ENCODE data around the gene GNL3.
A peak's percentile ranks its signal among the peaks of the same experiment; 100 is the strongest.

GNL3 gene

DNA sequence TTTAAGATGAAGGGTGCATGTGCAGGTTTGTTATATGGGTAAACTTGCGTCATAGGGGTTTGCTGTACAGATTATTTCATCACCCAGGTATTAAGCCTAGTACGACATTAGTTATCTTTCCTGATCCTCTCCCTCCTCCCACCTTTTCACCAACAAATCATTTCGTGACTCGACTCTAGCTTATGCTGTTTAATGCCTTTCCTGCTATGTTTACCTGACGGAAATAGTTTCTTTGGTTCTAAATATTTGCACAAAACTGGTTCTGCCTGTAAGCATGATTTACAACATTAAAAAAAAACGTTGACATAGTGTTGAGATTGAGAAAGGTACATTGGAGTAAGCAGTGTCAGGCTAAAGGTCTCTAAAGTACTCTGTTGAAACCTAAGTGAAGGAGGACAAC is 2.4 kb downstream of the GNL3 start:
- no peak for DNase-seq (ENCODE audit: low read depth)

DNA sequence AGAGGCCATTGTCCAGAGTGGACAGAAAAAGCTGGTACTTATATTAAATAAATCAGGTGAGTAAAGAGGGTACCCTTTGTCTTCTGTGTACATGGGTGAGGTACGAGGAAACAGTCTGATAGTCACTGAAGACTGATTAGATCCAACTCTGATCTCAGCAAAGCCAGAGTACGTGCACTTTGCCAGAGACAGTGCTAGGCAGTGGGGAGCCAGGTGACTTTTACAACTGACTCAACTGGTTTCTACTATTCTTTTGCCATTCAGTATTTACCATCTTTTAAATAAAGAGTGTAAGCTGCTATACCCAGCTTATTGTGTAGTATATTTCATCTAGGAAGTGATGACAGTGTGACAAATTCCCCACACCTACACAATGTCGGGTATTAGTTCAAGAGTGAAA is 3.3 kb downstream of the GNL3 start:
- no peak for DNase-seq (ENCODE audit: low read depth)

DNA sequence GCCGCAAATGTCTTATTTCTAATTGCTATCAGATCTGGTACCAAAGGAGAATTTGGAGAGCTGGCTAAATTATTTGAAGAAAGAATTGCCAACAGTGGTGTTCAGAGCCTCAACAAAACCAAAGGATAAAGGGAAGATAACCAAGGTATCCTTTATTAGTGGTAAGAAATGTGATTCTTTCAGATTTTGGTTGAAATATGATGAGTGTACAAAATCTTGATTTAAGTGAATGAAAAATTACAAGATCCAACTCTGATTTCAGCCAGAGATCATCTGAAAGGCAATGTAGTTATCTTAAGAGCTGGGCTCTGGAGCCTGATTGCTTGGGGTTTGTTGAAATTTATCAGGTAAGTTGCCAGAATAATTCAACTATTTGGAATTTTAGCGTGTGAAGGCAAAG is 4.7 kb downstream of the GNL3 start:
- no peak for DNase-seq (ENCODE audit: low read depth)

DNA sequence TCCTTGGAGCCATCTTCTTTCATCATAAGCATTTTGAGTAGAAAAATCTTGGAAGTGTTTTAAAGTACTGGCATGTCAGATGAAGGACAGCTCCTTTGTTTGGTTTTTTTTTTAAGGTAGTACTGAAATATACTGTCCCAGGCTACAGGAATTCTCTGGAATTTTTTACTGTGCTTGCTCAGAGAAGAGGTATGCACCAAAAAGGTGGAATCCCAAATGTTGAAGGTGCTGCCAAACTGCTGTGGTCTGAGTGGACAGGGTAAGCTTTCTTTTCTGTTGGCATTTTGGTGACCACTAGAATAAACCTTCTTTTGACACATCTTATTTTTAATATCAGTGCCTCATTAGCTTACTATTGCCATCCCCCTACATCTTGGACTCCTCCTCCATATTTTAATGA is 7.2 kb downstream of the GNL3 start:
- no peak for DNase-seq (ENCODE audit: low read depth)

DNA sequence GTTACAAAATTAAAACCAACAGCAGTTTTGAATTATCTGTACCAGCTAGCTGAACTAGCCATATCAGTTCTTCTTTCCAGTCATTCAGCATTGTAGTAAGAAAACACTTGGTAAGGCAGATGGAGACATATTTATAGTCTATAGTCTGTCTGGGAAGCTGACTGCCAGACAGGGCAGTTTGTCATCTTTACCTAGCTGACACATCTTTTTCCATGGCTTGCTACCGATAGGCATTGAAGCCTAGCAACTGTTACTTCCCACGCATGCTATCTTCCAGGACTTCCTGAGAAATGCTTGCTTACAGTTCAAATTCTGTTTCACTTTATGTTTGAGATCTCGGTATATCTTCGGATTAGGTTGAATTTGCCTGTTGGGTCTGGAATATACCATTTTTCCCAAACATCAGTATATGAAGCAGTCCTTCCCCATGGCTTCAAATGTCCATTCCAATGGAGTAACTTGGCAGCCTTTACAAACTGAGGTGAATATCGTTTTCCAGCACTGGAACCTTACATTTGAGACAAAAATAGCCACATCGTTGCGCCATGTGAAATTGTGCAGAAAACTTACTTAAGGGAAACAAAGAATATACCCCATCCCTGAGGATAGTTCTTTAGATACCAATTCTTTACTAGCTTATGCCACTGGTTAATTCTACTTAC is 8.8 kb downstream of the GNL3 start:
- no peak for DNase-seq (ENCODE audit: low read depth)

DNA sequence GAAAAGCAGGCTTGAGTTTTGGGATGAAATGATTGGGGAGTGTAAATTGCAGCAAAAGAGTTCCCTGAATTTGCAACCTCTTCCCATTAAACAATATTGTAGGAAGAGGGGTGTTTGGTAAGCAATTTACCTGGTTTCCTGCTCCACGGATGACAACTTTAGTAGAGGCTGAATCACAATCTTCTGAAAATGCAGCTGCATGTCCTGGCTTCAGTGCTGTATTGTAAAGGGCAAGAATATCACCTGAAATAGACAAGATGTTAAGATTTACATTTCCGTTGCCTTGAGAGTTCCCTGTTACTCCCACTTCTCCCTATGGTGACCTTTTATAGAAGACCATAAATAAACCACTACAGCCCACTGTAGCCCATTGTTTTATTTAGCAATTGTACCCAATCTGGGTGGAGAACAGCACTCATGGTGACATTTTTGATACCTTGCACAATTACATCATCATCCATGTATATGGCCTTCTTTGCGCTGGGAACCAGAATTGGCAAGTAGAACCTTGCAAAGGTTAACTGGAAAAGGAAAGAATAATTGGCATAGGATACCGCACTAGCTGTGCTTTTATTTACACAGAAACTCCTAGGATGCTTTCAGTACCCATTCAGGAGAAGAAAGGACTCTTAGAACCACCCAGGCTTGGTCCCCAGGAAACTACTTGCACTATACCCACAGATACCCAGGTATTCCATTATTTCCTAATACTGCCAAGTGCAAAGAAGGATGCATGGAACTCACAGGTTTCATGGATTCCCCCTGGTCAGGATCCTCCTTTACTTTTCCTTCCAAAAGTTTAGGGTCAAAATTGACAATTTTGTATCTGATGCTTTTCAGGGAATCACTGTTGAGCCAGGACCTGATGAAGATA is 10.2 kb downstream of the GNL3 start:
- no peak for DNase-seq (ENCODE audit: low read depth)

DNA sequence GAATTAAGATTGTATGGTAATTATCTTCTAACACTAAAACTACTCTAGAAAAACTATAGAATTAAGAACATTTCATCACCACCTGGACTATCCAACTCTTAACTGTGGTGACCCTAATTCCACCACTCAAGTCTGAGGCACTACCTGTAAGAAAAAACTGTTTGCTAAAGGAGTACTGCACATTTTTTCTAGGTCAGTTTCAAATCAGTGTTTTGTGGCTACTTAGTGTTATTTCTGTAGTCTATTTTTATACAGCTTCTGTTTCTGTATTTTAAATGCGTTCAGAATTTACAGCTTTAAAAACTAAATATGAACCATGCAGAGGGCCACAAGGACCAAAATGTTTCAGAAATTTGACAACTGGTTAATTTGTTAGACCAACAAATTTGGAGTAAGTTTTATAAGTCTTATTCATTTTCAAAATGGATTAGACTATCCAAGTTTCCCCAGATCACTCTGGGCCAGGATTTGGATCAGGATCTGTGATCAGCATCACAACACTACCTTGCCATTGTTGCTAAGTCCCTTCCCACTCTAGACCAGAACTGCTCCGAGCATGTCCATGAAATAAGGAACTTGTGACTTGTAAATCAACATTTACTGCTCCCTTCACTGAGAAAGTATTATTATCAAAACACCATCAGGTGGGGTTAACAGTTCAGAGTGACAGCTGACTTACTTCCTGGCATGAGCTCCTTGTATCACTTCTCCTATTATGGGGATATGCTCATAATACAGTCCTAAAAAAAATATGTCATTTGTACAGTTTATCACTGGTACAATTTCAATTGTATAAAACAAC is 11.2 kb downstream of the GNL3 start:
- no peak for DNase-seq (ENCODE audit: low read depth)

DNA sequence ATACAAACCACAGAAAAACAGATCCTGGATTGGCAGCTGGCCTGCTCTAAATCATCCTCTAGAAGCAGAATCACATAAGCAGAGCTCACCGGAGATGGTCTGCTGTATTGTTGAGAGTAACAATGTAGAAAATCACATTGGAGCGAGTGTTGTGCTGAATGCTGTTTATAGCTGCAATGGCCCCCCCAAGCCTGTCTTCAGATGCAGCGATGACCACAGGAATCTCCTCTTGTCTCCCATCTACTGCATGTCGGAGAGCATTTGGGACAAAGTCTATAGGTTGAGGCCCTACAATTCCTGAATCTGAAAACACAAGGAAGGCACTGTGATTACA is 11.8 kb downstream of the GNL3 start:
- no peak for DNase-seq (ENCODE audit: low read depth)

DNA sequence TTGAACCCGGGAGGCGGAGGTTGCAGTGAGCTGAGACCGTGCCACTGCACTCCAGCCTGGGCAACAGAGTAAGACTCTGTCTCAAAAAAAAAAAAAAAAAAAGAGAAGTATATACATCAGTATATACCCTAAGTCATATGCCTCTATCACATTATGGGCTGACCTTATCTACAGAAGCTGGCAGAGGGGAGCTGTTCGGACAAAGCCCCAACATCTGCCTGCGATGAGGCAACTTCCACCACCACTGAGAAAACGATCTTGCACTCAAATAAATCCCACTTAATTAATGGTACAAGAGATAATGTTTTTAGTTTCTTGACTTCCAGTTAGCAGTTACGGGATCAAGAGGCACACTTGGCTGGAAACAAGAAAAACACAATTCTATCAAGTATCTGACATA is 17.5 kb downstream of the GNL3 start:
- DNase-seq (ENCODE audit: low read depth), result no peak

DNA sequence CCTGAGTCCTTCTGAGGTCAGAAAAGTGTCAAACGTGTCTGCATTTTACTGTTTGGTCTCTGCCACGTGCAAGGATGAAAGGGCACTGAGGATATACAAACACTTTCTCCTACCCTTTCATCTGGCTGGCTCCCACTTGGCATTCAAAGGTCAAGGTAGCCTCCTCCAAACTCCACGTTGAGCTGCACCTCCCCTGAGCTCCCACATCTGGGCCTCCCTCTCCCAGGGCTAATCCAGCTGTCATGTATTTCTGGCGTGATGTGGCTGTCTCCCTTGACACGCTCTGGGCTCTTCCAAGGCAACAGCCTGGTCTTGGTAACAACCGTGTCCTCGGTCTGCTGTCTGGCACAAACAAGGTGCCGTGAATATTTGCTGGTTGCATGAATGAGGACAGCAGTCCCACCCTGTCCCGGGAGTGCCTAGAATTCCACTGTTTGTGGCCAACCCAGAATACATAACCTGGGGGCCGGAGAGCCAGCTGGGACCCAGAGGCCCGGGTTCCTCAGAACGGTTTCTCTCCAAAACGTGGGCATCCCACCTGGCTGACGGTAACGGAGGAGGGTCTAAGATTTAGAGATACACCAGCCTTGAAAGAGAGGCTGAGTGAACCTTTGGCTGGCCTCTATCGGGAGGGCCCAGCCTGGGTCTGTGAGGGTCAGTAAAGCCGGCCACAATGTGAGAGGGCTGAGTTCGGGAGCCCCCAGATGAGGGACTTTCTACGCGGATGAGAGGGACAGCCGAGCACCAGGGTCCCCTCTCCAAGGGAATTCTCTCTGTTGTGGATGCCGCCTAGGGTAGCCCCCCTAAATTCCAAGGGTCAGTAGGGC is 19.0 kb downstream of the GNL3 start:
- DNase-seq (ENCODE audit: low read depth), result no peak

DNA sequence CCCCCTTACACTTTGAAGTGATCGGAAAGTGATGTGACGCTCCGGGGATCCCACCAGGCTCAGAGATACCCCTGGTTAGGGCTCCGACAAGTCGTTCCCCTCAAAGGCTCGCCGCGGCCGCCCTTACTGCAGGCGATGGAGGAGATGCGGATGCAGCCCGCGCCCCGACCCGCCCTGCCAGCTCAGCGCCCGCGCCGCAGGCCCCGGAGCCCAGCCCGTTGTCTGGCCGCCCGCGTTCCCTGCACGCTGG is 19.5 kb downstream of the GNL3 start:
- DNase-seq (ENCODE audit: low read depth), result no peak

DNA sequence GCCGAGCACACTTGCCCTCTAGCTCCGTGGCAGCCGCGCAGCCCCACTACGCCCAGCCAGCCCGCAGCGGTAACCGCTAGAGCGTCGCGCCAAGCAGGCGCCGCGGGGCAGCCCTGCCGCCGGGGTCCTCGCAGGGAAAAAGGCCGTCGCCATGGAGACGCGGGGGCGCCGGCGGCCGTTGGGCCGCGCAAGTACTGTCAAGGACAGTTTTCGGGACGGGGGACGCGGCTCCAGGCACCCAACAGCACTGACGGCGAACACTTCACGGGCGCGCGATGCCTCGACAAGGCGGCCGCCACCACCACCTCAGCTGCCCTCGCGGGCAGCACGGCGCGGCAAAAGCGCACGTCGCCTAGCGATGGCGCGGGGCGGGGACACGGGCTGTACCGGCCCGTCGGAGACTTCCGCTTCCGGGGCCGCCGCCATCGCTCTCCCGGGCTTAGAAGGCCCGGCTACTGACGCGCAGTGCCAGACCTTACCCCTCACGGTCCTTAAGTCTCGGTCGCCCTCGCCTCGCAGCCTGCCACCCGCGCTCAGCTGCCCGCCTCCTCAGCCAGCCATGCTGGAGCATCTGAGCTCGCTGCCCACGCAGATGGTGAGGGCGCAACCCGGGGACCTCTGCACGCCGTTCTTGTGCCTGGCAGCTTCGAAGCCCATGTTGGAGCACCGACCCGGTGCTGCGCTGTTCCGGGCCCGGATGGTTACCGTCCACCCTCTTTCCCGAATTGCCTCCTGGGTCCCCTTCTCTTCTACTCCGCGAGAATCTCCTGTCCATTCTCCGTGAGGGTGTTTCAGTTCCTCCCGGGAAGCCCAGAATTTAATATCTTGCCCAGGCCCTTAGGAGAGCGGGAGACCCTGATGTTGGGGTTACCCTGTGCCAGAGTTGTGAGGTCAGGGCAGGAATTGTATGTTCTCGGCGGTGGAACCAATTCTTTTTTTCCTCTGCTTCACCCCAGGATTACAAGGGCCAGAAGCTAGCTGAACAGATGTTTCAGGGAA is 20.2 kb downstream of the GNL3 start, which contains the start of the genes GLT8D1 and SPCS1:
GLT8D1 (minus strand) TSS at position 104 of the 999 bp plus-strand sequence. CDS start 5,331 bp downstream, outside the sequence.
SPCS1 (plus strand) TSS at position 419 of the 999 bp plus-strand sequence; CDS start at position 560, 141 bp downstream.
- peak; percentile 80 for DNase-seq (ENCODE audit: low read depth)

DNA sequence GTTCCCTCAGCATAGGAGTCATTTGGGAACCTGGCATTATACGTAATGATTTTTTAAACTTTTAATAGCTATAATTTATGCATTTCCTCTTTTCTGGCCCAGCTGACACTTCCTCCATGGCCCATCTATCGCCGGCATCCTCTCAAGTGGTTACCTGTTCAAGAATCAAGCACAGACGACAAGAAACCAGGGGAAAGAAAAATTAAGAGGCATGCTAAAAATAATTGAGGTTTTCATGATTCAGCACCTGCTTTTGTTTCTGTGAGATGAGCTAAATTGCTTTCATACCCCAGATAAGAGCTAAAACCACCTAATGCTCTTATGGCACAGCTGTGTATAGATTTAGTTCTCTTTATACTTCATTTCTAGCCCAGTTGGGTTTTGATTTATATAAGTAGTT is 21.8 kb downstream of the GNL3 start:
- DNase-seq (ENCODE audit: low read depth), result no peak

DNA sequence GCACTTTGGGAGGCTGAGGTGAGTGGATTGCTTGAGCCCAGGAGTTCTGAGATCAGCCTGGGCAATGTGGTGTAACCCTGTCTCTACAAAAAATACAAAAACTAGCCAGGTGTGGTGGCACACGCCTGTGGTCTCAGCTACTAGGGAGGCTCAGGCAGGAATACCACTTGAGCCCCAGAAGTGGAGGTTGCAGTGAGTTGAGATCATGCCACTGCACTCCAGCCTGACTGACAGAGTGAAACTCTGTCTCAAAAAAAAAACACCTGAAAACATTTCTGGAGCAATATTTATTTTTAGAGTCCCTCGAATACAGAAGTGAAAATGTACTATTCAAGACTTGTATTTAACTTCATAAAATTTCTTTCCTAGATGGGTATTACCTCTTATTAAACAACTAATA is 24.7 kb downstream of the GNL3 start:
- DNase-seq (ENCODE audit: low read depth), result no peak

DNA sequence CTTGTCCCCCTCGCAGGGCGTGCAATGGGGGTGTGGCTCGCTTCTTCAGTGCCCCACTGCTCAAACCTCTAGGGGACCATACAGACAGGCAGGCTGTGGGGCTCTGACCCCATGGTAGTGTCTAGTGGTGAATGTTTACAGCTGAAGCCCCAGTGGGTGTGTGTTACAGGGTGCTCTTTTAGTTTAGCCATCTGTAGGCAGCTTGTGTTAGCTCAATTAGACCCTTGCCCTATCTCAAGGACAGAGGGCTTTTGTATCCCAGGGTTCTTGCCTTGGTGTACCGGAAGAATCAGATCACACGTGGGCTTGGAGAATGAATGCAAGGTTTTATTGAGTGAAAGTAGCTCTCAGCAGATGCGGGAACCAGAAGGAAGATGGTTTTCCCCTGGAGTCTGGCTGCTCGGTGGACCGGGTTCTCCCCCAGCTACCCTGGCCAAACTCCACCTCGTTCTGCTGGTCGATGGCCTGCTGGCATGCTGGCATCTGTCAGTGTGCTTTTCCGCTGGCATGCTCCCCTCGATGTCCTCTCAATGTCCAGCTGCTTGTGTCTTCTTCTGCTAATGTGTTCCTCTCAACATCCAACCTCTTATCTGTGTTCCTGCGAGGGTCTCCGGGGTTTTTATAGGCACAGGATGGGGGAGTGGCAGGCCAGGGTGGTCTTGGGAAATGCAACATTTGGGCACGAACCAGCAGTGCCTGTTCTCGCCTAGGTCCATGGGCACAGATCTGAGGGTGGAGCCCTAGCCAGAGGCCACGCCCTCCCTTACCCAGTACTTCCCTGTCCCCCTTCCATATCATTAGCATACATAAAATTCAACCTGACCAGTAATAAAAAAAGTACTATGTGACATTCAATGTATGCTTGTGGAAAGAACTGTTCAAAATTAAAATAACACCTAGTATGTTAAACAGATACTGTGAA is 26.7 kb downstream of the GNL3 start:
- no peak for DNase-seq (ENCODE audit: low read depth)

DNA sequence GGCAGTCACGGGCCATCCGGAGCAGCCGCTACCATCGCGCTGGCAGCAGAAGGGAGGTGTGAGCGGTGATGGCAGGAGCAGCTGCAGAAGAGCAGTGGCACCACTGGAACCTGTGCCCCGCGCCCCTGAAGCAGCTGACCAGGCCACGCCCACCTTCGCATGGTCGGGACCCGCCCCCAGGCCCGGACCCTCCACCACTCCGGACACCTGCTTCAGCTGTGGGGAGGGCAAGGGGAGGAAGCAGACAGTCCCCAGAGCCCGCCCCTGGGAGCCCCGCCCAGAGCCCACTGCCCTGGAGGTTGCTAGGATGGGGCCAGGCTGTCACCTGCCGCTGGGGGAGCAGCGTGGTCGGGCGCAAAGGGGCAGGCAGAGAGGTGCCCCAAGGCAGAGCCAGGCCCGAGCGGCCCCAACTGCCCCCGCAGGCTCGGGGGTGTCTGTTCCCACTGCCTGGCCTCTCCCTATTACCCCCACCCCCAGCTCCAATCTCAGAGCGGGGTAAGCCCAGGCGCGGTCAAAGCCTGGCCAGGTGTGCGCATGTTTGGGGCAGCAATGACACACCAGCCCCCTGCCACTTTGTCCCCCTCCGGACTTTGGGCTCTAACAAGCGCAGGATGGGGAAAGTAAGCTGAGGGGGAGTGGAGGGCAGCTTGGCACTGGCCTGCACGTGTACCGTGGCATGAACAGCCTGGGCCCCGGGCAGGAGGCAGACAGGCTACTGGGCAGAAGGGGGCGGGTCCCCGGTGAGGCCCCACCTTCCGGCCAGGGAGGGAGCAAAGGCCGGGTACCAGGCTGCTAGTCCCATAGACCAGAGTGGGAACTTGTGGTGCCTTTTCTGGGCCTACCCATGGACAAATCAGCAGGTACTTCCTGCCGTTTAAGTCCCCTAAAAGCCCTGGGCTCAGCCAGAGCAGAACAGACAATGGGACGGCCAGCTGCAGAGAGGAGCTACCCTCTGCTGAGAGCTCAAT is 28.8 kb downstream of the GNL3 start:
- DNase-seq (ENCODE audit: low read depth), result no peak

DNA sequence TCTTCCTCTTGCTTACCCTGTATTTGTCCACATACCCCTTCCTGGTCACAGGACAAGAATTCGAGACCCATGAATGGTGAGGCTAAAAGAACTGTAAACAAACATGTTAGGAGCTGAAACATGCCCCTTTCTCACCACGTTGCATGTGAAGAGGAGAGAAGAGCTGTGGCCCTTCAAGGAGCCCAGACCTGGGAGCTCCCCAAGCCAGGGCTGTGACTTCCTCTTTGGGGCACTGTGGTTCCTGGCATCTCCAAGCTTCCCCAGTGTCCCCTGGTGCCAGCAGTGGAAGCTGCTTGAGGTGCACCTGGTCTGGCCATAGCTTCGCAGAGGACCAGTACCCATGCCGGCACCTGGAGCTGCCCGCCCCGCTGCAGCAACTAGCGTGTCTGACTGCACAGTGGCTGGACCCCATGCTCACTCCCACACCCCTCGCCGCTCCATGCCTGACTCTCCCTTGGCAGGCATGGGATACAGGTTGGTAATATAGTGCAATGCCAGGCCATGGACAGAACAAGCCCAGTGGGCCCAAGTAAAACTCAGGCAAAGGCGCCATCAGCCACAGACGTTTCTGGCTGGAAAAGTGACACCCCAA is 30.0 kb downstream of the GNL3 start:
- DNase-seq (ENCODE audit: low read depth), result no peak

DNA sequence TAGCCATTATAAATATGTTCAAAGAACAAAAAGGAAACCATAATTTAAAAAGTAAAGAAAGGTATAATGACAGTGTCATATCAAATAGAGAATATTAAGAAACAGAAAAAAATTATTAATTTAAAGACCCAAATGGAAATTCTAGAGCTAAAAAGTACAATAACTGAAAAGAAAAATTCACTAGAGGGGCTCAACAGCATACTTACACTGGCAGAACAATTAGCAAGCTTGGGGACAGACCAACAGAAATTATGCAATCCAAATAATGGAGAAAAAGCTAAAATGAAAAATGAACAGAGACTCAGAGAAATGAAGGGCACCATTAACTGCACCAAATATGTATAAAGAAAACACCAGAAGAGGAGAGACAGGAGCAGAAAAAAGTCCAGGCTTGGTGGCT is 33.8 kb downstream of the GNL3 start:
- no peak for DNase-seq (ENCODE audit: low read depth)
